HG03342 (cell line): Measurements from ENCODE around the gene RAB7A.
A peak's percentile ranks its signal among the peaks of the same experiment; 100 is the strongest.
"Not testable (repeated sequence)": the region's sequence is repeated elsewhere in the genome, so short reads cannot be mapped to it uniquely, and the experiment has no call there.

Experiments used
- ATAC-seq: cut with Tn5 transposase; IDR thresholded peaks from one replicate; pipeline ENCODE4 v1.9.1; 2021; ENCODE audit warnings: mild to moderate bottlenecking, moderate library complexity; ENCODE audit not compliant: unreplicated experiment

Gene RAB7A

GRCh38 chr3:128710816-128711433, 15.1 kb upstream of the RAB7A start:
- no peak for ATAC-seq

DNA sequence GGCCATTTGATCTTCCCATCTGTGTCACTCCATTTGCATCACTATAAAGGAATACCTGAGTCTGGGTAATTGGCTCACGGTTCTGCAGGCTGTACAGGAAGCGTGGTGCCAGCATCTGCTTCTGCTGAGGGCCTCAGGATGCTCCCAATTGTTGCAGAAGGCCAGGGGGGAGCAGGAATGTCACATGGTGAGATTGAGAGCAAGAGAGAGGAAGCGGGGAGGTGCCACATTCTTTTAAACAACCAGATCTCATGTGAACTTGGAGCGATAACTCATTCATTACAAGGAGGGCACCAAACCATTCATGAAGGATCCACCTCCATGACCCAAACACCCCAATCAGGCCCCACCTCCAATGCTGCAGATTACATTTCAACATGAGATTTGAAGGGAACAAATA, 13.1 kb upstream of the RAB7A start:
- no peak for ATAC-seq

DNA sequence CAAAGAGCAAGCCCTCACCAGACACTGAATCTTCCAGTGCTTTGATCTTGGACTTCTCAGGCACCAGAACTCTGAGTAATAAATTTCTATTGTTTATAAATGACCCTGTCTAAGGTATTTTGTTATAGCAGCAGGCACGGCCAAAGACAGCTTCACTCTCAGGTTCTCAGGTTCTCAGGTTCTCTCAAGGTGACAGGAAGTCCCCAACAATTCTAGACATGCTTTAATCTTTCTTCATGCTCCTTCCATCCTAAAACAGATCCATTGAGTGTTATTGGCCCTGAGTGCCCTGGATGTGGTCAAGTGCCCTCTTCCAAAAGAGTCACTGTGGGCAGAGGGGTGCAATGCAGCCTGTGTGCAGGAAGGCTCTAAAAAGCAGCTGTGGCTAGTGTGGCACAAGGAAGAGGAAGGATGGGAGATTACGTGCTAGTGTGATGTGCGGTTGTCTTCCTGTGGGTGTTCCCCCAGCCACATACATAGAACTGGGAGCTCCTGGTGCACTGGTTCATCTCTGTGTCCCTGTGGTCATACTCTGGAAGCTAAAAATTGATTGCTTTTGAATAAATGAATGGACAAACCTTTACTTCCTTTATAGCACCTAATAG, 11.0 kb upstream of the RAB7A start:
- ATAC-seq = no peak

- ATAC-seq = not testable (repeated sequence)
These were observed 7.1 kb upstream of the RAB7A start for GRCh38 chr3:128718892-128719291.

GRCh38 chr3:128720891-128721290, 5.1 kb upstream of the RAB7A start:
- no peak for ATAC-seq

DNA sequence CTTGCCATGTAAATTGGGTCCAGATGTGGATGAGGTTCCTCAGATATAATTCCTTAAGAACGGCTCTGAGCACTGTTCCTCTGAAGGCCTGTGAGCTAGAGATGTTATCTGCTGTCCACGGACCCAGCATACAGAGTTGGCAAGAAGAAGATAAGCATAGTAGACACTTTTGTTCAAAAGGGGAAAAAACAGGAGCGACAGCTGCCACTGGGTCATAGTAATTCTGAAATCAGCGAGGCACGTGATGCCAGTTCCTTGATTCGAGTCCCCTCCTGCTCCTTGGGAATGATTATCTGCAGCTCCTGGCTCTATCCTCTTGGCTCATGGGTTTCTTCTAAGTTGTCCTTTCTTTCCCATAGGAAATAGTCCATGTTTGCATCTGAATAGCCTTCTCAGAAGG, 2.5 kb upstream of the RAB7A start:
- ATAC-seq = no peak

DNA sequence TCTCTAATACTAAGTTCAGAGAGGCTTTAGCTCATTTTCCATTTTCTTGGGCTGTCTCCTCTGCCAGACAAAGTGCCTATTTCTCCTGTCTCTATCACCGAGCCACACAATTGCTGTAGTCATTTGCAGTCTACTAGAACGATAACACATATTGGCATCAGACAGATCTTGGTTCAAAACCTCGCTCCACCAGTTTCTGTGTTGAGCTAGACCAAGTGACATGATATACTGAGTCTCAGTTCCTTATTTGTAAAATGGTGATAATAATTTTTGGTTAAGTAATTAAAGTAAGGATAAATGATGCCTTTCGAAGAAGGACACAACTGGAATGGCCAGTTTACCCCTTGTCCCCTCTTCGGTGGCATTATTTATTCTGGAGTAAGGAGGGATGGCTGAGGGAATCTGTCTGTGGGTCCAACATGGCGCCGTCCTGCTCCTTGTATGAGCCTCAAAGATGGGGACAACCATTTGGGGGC, 398 bp upstream of the RAB7A start:
- peak; percentile 26 for ATAC-seq

DNA sequence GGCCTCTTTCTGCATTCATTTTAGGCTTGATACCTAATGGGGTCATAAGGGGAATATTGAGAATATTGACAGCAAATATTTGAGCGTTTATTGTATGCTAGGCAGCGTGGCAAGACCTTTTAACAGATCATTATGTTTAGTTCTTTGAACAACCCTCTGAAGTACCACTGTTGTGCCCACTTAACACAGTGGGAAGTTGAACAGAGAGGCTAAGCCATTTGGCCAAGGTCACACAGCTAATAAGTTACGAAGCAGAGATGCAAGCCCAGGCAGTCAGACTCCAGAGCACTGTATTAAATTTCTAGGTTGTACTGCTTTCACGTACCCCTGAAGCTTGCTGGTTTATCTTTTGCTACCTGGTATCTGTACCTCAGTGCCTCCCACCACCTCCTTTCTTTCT, 1.1 kb downstream of the RAB7A start:
- ATAC-seq = no peak

DNA sequence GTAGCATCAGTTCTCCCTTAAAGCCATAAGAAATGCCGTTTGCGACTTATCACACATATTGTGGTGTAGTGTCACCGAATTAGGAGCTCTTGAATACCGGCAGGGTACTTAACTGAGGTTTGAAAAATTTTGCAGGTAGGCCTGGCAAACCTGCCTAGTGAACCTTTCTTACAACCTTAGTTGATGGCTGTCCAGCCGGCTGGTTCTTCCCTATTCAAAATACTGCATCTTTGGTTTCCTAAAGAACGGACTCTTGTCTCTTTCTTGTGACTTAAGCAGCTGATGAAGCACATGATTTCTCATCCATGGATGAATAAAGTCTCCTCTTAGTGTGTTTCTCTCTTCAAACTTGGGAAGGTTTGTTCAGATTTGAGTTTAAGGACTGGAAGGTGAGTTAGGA, 1.5 kb downstream of the RAB7A start:
- ATAC-seq = no peak

- ATAC-seq = no peak
These were observed 2.0 kb downstream of the RAB7A start for GRCh38 chr3:128727996-128728395.

DNA sequence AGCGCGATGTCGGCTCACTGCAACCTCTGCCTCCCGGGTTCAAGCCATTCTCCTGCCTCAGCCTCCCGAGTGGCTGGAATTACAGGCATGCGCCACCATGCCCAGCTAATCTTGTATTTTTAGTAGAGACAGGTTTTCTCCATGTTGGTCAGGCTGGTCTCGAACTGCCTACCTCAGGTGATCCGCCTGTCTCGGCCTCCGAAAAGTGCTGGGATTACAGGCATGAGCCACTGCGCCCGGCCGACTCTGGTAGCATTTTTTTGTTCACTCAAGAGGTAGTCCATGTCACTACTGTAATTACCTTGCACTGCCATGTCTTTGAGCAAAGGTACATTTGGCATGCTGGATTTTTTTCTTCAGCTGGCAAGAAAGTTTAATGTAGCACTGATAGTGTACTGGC, 2.5 kb downstream of the RAB7A start:
- not testable (repeated sequence) for ATAC-seq

DNA sequence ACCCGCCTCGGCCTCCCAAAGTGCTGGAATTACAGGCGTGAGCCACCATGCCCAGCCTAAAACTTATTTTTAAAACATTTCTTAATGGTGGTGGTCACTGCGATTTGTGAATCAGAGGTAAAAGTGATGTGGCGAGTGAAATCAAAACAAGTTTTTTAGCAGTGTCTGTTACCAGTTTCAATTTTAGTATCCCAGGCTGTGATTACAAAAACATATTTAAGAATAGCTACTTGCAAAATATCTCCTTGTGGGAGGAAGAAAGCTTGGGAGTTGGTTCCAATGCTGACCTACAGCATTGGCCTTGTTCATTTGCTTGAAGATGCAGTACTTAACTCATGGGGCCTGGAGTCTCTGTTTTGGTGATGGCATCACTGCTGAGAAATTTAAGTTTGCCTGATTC, 4.5 kb downstream of the RAB7A start:
- no peak for ATAC-seq

DNA sequence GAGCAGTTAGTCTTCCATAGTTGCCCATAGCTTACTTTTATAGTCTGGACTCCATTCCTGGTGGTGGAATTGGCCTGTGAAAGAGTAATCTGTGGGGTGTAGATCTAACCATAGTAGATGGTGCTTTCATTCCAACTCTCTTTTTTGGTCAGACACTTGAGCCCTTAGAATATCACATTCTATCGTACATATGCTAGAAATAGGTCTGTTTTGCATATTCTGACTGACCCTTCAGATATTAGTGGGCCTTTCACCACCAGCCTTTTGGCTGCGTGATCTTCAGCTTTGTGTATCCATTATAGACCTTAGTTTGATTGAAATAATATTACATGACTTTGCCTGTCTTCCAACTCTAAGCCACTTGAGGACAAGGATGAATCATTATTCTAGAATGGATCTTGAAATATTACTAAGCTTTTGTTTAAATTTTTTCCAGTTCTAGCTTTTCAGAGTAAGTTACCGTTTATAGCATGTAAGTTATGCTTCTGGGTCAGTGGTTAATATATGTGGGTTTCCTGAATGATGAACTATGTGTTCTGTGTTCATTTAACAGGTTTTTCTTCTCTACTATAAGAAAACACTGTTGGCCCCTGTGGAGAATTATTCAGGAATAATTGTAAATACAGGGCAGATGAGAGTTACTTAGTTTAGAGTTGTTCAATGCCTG, 8.7 kb downstream of the RAB7A start:
- ATAC-seq = no peak

DNA sequence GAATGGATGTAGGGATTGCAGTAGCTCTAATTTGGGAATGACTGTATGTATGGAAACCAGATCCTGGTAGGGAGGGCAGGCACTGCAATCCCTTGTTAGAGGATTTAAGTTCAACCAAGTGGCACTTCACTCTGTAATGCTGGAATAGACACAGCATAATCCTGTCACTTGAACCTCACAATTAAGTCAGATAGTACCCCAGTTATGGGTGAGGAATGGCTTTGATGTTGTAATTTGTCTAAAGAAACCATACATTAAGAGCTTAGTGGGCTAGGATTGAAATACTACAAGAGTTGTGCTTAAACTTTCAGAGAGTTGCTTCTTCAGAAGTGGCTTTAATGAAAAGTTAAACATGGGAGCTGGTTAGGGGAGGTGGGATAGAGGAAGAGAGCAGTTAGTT, 9.3 kb downstream of the RAB7A start:
- no peak for ATAC-seq

- no peak for ATAC-seq
These were observed 9.9 kb downstream of the RAB7A start for GRCh38 chr3:128735884-128736283.

- ATAC-seq = no peak
These were observed 10.6 kb downstream of the RAB7A start for GRCh38 chr3:128736601-128737000.

DNA sequence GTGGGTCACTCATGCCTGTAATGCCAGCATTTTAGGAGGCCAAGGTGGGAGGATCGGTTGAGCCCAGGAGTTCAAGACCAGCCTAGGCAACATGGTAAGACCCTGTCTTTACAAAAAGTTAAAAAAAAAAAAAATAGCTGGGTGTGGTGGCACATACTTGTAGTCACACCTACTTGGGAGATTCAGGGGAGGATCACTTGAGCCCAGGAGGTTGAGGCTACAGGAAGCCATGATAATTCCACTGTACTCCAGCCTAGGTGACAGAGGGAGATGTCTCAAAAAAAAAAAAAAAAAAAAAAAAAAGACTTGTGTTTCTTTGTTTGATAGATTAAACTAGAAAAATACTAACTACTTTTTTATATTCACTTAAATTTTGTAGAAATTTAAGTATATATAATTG, 14.6 kb downstream of the RAB7A start:
- ATAC-seq = no peak

- ATAC-seq = no peak
These were observed 17.0 kb downstream of the RAB7A start for GRCh38 chr3:128742821-128743594.

DNA sequence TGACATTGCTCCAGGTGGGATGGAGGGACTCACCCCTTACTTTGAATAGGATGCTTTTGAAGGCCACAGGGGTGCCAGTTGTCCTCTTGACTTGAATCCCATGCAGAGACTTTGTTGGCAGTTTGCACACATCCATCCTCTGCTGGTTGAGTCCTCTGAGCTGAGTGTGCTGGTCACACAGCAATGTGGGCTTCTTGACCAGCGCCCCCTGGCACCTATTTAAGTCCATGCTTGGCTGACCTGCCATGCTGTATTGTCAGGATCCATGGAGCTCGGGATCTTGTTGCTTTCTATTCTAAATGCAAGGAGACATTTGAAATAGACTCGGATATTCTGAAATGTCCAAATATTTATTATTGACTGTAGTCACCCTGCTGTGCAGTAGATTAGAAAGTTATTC, 19.8 kb downstream of the RAB7A start:
- no peak for ATAC-seq

DNA sequence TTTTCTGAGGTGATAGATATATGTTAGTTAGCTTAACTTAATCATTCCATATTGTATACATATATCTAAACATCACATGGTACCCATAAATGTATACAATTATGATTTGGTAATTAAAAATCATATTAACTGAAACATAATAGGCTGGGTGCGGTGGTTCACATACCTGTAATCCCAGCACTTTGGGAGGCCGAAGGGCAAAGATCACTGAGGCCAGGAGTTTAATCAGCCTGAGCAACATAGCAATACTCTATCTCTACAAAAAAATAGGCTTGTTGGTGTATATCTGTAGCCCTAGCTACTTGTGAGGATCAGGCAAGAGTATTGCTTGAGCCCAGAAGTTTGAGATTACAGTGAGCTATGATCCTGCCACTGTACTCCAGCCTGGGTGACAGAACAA, 20.9 kb downstream of the RAB7A start:
- ATAC-seq = no peak

- ATAC-seq = no peak
These were observed 22.6 kb downstream of the RAB7A start for GRCh38 chr3:128748557-128748956.

GRCh38 chr3:128749035-128749434, 23.1 kb downstream of the RAB7A start:
- no peak for ATAC-seq
